Stimulated activated CD4-positive, alpha-beta T cell treated with anti-CD3 and anti-CD28 coated beads, Interleukin-4, amount 100 ng/mL, for 48 hours (primary cell): ENCODE results near the gene C1orf116.

Experiments
- DNase-seq, 2 donors: peaks; one replicate each; pipeline ENCODE4 v3.0.0-alpha.2; 2020; ENCODE audit warnings: low read depth in 2 of 2

C1orf116 gene

GRCh38 chr1:207032528-207033017 lies at the start of gene C1orf116:
TSS of gene C1orf116 (minus strand) at chr1:207032756. CDS start at chr1:207027598, 5,158 bp downstream.
- DNase-seq = no peak

- no peak for DNase-seq
Observed at GRCh38 chr1:207081806-207082205, 49.2 kb upstream of the C1orf116 start.

- DNase-seq = no peak
Observed at GRCh38 chr1:207081088-207081487, 48.5 kb upstream of the C1orf116 start.

- no peak for DNase-seq
Observed at GRCh38 chr1:207079706-207080241, 47.2 kb upstream of the C1orf116 start.

- DNase-seq = no peak
Observed at GRCh38 chr1:207078578-207079132, 46.1 kb upstream of the C1orf116 start.

- peak; percentile 24 to 45 for DNase-seq
Observed at GRCh38 chr1:207077470-207078377, 45.2 kb upstream of the C1orf116 start.

GRCh38 chr1:207077012-207077411 lies 44.5 kb upstream of the C1orf116 start:
- no peak for DNase-seq

GRCh38 chr1:207076181-207076955 lies 43.8 kb upstream of the C1orf116 start:
- DNase-seq = no peak

GRCh38 chr1:207073906-207074820 lies 41.6 kb upstream of the C1orf116 start:
- DNase-seq = no peak

GRCh38 chr1:207072233-207072632 lies 39.7 kb upstream of the C1orf116 start:
- DNase-seq = no peak

GRCh38 chr1:207071426-207071825 lies 38.9 kb upstream of the C1orf116 start:
- DNase-seq = no peak

GRCh38 chr1:207070811-207071210 lies 38.3 kb upstream of the C1orf116 start:
- DNase-seq = no peak

GRCh38 chr1:207069858-207070506 lies 37.4 kb upstream of the C1orf116 start:
- DNase-seq = no peak

- no peak for DNase-seq
Observed at GRCh38 chr1:207069061-207069460, 36.5 kb upstream of the C1orf116 start.

GRCh38 chr1:207067665-207068064 lies 35.1 kb upstream of the C1orf116 start:
- no peak for DNase-seq

GRCh38 chr1:207067185-207067584 lies 34.6 kb upstream of the C1orf116 start:
- DNase-seq = no peak

- DNase-seq = no peak
Observed at GRCh38 chr1:207064561-207064960, 32.0 kb upstream of the C1orf116 start.

GRCh38 chr1:207063014-207063413 lies 30.5 kb upstream of the C1orf116 start:
- no peak for DNase-seq

- DNase-seq = no peak
Observed at GRCh38 chr1:207062058-207062457, 29.5 kb upstream of the C1orf116 start.

- DNase-seq = no peak
Observed at GRCh38 chr1:207060596-207060995, 28.0 kb upstream of the C1orf116 start.
